ENCODE results near the gene PDE6B. TPM values are rescaled to one million over a fixed set of nuclear protein-coding genes. Genes with fewer than 3 reads are reported as not detected.
"Not testable (repeated sequence)": the region's sequence is repeated elsewhere in the genome, so short reads cannot be mapped to it uniquely, and the experiment has no call there.

The PDE6B gene
- total and polyA plus RNA-seq, 8 donors: 7.6 to 21.1 (median 16.4) TPM

DNA sequence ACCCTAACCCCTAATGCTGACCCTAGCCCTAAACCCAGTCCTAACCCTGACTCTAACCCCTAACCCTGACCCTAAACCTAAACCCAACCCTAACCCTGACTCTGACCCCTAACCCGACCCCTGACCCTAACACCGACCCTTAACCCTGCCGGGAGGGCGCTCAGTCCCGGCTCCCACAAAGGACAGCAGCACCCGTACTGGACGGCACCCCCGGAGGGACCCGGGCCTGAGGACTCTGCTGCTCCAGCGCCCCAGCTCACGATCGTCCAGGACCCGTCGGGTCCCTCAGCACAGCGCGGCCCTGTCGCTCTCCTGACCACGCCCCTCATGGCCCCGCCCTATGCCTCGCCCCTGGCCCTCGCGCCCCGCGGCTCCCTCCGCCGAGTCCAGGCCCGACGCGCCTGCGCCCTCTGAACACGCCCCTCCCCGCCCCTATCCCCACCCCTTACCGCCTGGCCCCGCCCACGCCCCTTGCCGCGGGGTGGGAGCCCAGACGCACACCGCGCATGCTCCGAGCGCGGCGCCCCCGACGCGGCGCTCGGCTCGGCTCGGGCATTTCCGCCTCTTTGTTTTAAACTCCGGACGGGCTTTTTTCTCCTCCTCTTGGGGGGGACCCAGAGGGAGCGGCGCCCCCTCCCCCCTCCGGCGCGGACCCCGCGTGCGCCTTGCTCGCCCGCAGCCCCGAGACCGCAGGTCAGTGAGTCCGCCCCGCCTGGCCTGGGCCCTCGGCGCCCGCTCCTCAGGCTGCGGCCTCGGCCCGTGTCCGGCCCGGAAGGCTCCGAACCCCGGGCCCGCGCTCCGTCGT is 80.1 kb downstream of the PDE6B start, which contains the start of gene PCGF3:
Gene PCGF3, plus strand, starts transcription at position 555 of the 805 bp plus-strand sequence. CDS start 27,849 bp downstream, outside the sequence.
- intact Hi-C loops (cut with DNase I): no loop called here
- H3K9me3 ChIP-seq: no peaks in the 10 kb centered on the region
- H3K27ac ChIP-seq: peak within 1 kb of the TSS; percentile 65 to 86
- no peaks in the 10 kb centered on the region for H3K36me3 ChIP-seq
- no peaks in the 10 kb centered on the region for H3K27me3 ChIP-seq
- peaks cover 13 to 32% of the 10 kb centered on the region in 2 donors for H3K4me1 ChIP-seq
- peak within 1 kb of the TSS; percentile 78 to 85 for H3K4me3 ChIP-seq
- peak; percentile 91 to 100 (median 98) for DNase-seq
- ATAC-seq: peak; percentile 99
- TF ChIP-seq CTCF (IDR thresholded peaks at IDR 0.05): no peak

- Histone ChIP-seq H3K4me1 (peaks cover 13 to 34% of the 10 kb centered on the region in 2 donors), H3K27ac (peak overlapping the region; percentile 65 to 86), H3K4me3 (peak overlapping the region; percentile 78 to 85)
- H3K9me3 ChIP-seq; DNase-seq; H3K36me3 ChIP-seq; H3K27me3 ChIP-seq; ATAC-seq; intact Hi-C loops (cut with DNase I): not testable (repeated sequence)
These were observed 80.8 kb downstream of the PDE6B start for GRCh38 chr4:706083-706633.

GRCh38 chr4:706834-707598 is 81.6 kb downstream of the PDE6B start:
- intact Hi-C loops (cut with DNase I): no loop called here
- Histone ChIP-seq H3K36me3 (no peaks in the 10 kb centered on the region), H3K4me1 (peaks cover 13 to 34% of the 10 kb centered on the region in 2 donors), H3K27ac (peak overlapping the region in 1 of 2 donors; percentile 23), H3K9me3 (no peaks in the 10 kb centered on the region), H3K27me3 (no peaks in the 10 kb centered on the region), H3K4me3 (peak overlapping the region; percentile 21 to 78)
- TF ChIP-seq CTCF (IDR thresholded peaks at IDR 0.05): no peak
- DNase-seq (no peak), ATAC-seq (no peak)

DNA sequence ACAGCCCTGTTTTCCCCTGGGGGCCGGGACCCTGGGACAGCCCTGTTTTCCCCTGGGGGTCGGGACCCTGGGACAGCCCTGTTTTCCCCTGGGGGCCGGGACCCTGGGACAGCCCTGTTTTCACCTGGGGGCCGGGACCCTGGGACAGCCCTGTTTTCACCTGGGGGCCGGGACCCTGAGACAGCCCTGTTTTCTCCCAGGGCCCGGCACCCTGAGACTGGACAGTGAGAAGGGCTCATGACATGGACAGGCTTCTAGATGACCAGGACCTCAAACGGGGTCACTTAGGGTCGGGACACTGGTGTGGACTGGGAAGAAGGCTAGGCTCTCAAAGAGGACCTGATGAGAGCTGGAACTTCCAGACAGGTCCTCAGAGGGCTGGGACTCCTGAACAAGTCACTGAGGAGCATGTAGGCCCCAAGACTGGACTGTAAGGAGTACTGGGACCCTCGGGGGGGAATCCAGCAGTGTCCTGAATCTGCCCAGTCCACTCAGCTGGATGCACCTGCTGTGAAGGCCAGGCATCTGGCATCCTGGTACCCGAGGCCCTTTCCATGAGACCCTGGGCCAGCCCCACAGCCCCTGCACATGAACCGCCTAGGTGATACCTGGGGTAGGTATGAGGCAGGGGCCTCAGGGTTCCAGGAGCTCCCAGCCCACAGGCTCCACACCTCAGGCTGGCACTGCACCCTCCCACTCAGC is 82.7 kb downstream of the PDE6B start:
- peaks cover 13 to 34% of the 10 kb centered on the region in 2 donors for H3K4me1 ChIP-seq
- TF ChIP-seq CTCF (IDR thresholded peaks at IDR 0.05): no peak
- peak overlapping the region in 1 of 2 donors; percentile 6 for H3K4me3 ChIP-seq
- H3K27ac ChIP-seq: no peak overlapping the region
- H3K36me3 ChIP-seq: no peaks in the 10 kb centered on the region
- no peaks in the 10 kb centered on the region for H3K9me3 ChIP-seq
- ATAC-seq (no peak), DNase-seq (no peak)
- intact Hi-C loops (cut with DNase I): no loop called here
- no peaks in the 10 kb centered on the region for H3K27me3 ChIP-seq

DNA sequence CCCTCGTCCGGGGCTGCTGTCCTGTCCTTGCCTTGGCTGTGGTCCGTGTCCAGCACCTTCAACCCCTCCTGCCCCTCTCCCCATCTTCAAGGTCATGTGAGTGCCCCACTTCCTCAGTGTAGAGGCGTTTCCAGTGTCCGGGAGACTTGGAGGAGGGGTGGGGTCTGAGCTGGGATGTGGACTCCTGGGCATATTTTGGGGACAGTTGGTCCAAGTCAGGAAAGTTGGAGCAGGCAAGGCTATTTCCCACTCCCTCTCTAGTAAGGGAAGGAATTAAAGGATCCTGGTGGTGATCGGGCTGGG is 83.2 kb downstream of the PDE6B start:
- Histone ChIP-seq H3K27ac (no peak overlapping the region), H3K27me3 (no peaks in the 10 kb centered on the region), H3K36me3 (no peaks in the 10 kb centered on the region), H3K4me1 (peaks cover 13 to 34% of the 10 kb centered on the region in 2 donors), H3K9me3 (no peaks in the 10 kb centered on the region), H3K4me3 (peak overlapping the region in 1 of 2 donors; percentile 6)
- DNase-seq (no peak), ATAC-seq (no peak)
- TF ChIP-seq CTCF (IDR thresholded peaks at IDR 0.05): no peak
- intact Hi-C loops (cut with DNase I): no loop called here

Measured in left lung (tissue), 10 donors.